MM.1S (cell line): Measurements from ENCODE around the gene GLB1L2.

Experiments
- EZH2 ChIP-seq: fragments of 300-600 bp; sonication (generic); optimal IDR thresholded peaks from 2 replicates; pipeline ENCODE3; 2017; ENCODE audit warnings: low read depth, mild to moderate bottlenecking, antibody characterized with exemption, low read length, mixed read lengths
- EZH2phosphoT487 ChIP-seq: fragments of 300-600 bp; sonication (generic); IDR thresholded peaks from 2 replicates; pipeline ENCODE4 v1.6.1; 2018; ENCODE audit warnings: antibody characterized with exemption, low read length
- TF ChIP-seq, protein P1 (sequence below): fragments of 300-600 bp; sonication (generic); IDR thresholded peaks from 2 replicates; pipeline ENCODE4 v1.5.1; 2016; ENCODE audit warnings: antibody characterized with exemption, low read length, mixed read lengths

DNA sequence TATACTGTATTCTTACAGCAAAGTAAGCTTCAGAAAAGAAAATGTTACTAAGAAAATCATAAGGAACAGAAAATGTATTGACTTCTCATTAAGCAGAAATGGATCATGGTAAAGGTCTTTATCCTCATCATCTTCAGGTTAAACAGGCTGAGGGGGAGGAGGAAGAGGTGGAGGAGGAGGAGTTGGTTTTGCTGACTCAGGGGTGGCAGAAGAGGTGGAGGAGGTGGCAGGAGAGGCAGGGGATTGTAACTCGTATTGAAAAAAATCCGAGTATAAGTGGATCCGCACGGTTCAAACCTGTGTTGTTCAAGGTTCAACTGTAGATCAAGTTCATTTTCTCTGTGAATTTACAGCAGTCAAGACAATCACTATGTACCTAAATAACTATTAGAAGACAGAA lies 42.6 kb upstream of the GLB1L2 start:
- TF ChIP-seq, protein P1, sequence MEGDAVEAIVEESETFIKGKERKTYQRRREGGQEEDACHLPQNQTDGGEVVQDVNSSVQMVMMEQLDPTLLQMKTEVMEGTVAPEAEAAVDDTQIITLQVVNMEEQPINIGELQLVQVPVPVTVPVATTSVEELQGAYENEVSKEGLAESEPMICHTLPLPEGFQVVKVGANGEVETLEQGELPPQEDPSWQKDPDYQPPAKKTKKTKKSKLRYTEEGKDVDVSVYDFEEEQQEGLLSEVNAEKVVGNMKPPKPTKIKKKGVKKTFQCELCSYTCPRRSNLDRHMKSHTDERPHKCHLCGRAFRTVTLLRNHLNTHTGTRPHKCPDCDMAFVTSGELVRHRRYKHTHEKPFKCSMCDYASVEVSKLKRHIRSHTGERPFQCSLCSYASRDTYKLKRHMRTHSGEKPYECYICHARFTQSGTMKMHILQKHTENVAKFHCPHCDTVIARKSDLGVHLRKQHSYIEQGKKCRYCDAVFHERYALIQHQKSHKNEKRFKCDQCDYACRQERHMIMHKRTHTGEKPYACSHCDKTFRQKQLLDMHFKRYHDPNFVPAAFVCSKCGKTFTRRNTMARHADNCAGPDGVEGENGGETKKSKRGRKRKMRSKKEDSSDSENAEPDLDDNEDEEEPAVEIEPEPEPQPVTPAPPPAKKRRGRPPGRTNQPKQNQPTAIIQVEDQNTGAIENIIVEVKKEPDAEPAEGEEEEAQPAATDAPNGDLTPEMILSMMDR: no peak
- TF ChIP-seq EZH2 (no peak), EZH2phosphoT487 (no peak)
